HG02943 (cell line): Measurements from ENCODE around the gene MADD.

ENCODE experiments used
- ATAC-seq: cut with Tn5 transposase; IDR thresholded peaks from one replicate; pipeline ENCODE4 v1.9.1; 2021; ENCODE audit warnings: mild to moderate bottlenecking, low read depth, moderate library complexity; ENCODE audit not compliant: unreplicated experiment

The MADD gene

DNA sequence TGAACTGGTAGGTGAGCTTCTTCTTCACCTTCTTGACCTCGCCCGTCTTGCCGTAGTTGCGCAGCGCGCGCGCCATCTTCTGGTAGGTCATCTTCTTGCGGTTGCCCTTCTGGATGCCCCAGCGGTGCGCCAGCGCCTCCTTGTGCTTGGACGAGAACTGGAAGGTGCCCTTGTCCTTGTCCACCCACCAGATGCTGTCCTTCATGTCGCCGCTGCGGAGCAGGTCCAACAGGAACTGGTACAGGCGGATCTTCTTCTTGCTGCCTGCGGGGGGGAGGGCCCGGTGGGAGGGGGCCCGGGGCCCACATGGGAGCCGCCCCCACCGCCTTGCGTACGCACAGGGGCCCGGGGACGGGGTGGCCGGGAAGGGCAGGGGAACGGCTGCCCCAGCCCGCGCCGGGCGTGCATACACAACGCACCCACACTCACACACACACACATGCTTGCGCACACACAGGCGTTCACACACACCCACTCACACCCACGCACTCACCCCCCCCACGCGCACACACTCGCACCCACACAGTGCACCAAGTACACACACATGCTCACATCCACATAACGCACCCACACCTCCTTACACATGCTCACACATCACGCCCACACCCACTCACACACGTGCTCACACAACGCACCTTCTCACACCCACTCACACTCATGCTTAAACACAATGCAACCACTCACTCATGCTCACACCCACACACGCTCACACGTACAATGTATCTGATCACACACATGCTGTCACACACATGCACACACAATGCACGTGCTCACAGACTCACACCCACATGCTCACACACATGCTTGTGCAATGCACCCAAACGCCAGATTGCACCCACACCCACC, 85.6 kb downstream of the MADD start:
- no peak for ATAC-seq

DNA sequence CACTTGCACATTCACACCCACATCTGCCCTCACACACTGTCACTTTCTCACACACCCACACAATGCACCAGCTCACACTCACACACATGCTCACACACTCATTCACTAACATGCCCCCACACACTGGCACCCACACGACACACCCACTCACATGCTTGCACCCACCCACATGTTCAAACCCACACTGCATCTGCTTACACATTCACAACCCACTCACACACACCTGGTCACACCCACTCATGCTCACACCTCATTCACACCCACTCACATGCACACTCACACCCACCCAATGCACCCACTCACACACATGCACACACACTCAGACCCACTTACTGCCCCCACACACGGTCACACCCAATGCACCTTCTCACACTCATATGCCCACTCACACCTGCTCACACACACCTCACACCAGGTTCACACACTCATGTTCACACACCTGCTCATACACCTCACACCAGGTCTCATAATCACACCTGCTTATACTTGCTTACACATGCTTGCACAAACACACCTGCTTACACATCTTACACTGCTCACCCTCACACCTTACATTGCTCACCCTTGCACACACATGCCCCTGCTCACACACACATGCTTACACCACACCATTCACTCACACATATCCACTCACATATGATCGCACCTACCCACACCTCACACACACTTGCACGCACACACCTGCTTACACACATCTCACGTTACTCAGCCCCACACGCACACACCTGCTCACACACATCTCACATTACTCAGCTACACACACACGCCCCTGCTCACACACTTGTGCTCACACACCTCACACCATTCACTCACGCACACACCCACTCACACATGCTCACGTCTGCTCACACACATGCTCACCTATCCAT, 86.4 kb downstream of the MADD start:
- no peak for ATAC-seq

DNA sequence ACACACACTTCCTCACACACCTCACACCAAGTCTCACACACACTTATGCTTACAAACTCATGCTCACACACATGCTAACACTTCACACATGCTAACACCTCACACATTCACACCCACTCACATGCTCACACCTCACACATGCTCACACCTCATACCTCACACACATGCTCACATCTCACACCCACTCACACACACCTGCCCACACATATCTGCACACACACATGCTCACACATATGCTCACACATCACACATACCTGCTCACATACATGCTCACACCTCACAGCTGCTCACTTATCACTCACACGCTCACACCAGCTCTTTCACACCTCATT, 87.0 kb downstream of the MADD start:
- no peak for ATAC-seq

DNA sequence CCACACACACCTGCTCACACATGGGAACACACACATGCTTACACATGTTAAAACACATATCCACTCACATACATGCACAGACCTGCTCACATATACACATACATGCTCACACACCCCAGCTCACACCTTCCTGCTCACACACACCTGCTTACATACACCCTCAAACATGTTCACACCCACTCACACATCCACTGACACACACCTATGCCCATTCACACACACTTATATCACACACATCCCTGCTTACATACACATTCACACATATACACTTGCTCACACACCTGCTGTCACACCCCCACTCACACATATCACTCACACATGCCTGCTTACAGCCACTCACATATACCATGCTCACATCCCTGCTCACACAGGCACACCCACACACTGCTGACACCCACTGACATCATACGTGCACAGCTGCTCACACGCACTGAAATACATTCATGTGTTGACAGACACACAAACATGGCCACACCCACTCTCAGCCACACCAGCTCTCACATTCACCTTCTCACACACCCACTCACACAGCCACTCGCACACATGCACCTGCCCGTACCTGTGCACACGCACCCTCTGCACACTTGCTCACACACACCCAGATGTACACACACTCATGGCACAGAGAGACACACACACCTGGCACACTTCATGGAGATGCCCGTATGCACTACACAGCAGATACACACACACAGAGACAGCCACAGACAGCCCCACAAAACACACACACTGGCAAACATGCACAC, 88.2 kb downstream of the MADD start:
- ATAC-seq = no peak

DNA sequence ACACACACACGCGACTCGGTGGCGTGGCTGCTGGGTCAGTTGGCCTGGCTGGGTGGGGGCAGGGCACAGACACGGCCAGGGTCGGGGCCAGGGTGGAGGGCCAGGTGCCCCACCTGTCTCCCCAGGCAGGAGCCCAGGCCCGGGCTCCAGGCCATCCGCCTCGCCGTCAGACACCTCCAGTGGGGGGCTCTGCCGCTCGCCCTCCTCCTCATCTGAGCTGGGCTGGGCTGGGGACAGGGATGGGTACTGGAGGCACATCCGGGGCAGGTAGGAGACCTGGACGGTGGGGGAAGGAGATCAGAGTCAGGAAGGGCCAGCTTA, 88.8 kb downstream of the MADD start:
- no peak for ATAC-seq

DNA sequence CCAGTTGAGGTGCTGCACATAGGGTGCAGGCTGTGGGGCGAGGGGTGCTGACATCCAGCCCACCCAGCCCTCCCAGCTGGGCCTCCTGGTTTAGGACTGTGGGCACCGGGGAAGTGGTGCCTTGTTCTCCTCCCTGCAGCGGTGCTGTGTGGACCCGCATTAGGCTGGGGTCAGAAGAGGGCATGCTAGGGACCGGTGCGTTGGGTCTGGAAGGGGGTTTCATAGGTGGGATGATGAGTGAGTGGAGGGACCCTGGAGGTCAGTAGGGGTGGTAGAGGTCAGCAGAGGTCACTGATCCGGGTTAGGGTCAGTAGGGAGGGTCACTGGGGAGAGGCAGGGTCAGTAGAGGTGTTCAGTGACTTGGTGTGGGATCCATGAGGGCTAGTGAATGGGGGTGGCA, 89.2 kb downstream of the MADD start:
- ATAC-seq = no peak

DNA sequence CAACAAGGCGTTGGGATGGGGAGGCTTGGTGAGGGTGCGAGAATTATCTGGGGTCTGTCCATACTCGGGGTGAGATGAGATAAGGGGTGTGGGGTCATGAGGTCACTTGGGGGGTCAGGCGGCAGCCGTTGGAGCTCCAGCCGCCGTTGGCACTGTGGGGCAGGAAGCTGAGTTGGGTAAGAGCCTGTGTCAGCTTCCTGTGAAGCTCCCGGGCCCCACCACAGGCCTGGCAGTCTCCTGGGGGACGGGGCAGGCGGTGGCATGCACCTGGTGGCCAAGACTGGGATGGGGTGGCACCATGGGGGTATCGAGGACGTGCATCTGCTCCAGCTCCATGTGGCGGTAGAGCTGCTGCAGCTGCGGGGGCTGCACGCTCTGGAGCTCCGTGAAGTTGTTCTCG, 89.7 kb downstream of the MADD start:
- no peak for ATAC-seq

DNA sequence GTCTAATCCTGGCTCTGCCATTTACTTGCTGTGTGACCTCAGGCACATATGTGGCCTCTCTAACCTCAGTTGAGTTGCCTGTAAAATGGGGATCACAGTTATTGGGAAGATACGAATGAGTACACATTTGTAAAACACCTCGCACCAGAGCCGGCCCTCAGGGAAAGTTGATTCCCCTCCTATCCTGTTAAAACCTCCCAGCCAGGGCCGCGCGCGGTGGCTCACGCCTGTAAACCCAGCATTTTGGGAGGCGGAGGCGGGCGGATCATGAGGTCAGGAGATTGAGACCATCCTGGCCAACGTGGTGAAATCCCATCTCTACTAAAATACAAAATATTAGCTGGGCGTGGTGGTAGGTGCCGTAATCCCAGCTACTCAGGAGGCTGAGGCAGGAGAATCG, 90.4 kb downstream of the MADD start:
- ATAC-seq = no peak

DNA sequence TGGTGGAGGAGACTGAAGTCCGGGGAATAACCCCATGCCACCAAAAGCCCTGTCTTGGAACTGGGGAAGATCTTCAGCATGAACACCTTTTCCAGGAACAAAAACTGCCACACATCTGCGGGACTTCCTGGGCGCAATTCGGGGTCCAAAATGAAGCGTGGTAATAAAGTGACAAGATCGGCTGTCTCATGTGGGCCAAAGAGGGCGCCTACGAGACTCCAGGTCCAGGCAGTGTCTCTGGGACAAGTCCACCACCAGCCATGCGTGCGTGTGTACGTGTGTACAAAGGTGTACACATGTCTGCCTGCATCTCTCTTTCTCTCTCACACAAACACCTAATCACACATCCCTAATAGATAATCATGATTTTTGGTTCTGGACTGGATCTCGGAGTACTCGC, 91.5 kb downstream of the MADD start:
- ATAC-seq = no peak

DNA sequence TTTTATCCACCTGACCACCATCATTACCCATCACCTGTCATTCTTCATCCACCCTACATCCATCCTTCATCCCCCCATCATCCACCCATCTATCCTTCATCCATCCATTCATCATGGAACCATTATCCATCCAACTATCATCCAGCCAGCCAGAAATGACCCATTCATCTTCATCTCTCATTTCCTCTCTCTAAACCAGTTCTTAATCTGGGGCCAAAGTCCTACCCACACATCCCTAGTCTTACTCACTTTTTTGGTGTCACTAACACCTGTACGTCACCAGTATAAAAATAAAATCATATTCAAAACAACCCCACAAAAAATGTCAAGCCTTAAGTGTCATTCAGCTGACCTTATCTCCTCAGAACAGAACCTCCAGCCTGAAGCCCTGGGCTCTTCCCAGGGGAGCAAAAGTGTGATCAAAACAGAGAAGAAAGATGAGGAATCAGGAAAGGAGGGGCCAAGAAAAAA, 96.1 kb downstream of the MADD start:
- ATAC-seq = no peak

DNA sequence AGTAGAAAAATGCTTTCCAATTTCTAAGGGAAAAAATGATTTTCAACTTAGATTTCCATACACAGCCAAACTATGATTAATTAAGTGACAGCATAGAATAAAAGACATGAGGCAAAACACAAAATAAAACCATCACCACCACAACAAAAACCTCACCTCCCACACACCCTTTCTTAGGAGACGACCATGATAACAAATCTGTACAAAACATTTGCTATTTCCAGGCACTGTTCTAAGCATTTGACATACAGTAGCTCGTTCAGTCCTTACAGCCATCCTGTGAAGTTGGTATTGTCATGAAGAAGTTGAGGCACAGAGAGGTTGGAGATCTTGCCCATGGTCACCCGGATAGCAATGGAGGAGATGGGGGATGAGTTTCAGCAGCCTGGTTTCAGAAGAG, 99.7 kb downstream of the MADD start:
- ATAC-seq = no peak

DNA sequence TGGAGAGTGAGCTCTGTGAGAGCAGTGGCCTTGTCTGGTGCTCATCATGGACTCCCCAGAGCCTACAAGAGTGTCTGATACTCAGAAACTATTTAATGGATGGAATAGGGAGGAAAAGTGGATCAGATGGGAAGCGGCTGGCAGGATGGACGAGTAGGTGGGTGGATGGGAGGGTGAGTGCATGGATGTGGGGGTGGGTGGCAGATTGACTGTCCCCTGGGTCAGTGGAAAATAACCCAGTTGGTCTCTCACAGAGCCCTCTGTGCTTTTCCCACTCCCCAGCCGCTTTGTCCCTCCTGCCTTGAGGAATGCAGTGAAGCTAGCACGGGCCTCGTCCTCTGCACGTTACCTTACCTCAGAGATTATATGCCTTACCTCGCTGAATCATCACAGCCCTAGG, 102.5 kb downstream of the MADD start:
- no peak for ATAC-seq

DNA sequence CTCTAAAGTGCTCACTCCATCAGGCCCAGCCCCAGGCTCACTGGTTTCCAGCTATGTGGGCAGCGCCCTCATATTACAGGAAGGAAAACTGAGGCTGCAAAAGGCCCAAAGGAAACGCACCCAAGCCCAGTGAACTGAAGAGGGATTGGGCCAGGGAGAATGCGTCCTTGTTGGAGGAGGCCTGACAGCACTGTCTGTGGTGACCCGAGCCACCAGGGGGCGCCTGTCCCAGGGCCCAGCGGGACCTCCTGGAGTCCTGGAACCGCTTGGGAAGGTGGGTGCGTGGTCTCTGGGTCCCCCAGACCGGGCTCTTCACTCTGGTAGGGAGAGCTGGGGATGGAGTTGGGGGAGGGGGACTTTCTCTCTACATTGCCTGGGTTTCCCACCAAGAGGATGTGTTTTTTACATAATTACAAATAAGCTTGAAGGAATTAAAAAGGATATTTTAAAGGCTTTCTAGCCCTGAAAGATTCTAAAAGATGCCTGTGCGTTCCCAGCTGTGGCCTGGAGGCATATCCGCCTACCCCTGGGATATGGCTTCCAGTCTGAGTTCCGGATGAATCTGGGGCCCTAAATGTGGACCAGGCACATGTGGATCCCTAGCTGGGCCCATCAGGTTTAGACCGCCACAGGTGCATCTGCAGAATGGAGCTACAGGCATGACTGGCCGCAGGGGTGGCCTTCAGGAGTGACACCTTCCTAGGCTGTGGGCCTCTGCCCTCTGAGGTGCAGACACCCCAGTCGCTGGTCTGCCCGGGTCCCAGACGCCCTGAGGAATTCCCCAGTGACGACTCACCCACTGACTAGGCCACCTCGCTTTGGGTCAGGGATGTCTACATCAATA, 104.2 kb downstream of the MADD start:
- ATAC-seq = no peak

DNA sequence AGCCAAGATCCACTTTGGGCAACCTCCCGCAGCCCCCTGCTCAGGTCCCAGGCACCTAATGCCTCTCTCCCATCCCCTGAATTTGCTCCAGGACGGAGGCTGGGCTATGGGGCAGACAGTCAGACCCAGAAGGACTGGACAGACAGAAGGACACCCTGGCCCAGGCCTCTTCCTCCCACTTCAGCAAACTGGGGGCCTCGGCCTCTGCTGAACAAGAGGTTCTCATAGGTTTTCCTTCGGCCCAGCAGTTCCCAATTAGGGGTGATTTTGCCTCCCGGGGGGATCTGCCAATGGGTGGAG, 104.7 kb downstream of the MADD start:
- ATAC-seq = no peak

DNA sequence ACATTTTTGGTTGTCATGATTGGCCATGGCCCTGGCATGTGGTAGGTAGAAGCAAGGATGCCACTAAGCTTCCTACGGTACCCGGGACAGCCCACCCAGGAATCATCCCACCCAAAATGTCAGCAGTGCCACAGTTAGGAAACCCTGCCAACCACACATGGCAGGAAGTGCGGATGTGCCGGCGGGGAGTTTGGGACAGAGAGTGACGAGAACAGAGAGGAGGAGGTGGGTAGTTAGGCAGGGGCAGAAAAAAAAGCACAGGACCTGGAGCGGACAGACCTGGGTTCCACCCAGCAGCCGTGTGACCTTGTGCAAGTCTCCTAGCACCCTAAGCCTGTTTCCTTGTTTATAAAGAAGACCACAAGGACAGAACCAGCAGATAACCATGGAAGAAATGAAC, 105.1 kb downstream of the MADD start:
- no peak for ATAC-seq

DNA sequence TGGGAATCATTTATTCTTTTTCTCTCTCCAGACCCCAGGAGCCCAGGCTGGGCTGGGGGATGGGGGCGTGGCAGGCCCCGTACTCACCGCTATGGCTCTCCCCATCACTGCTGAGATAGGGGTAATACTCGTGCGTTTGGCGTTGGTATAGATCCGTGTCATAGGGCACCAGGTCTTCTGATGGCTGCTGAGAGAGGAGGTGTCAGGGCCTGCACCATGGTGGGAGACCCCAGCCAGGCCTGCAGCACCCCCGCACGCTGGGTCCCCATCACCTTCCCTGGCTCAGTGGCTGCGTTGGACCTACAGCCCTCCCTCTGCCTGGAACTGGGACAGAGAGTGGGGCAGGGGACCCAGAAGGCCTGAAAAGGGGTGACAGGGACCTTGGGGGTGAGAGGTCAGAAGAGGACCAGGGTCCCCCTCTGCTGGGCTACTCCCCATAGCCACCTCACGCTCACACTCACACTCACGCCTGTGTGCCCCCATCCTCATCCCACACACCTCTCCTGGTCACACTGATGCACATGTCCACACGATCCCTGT, 105.7 kb downstream of the MADD start:
- no peak for ATAC-seq

DNA sequence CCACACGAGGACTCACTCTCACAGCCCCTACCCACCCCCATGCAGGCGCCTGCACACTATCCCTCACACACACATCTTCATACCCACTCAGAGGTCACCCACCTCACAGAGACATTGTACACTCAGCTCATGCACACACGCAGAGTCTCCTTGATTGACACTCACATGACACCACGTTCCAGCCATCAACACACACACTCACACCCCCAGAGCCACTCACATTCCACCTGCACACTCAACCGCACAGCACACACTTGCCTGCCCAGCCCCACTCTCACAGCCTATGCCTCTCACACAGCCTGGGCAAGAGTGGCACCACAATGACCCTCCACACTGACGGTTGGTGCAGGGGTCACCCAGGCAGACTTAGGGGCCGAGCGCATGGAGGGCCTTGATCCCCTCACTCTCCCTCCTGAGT, 106.2 kb downstream of the MADD start:
- ATAC-seq = no peak

DNA sequence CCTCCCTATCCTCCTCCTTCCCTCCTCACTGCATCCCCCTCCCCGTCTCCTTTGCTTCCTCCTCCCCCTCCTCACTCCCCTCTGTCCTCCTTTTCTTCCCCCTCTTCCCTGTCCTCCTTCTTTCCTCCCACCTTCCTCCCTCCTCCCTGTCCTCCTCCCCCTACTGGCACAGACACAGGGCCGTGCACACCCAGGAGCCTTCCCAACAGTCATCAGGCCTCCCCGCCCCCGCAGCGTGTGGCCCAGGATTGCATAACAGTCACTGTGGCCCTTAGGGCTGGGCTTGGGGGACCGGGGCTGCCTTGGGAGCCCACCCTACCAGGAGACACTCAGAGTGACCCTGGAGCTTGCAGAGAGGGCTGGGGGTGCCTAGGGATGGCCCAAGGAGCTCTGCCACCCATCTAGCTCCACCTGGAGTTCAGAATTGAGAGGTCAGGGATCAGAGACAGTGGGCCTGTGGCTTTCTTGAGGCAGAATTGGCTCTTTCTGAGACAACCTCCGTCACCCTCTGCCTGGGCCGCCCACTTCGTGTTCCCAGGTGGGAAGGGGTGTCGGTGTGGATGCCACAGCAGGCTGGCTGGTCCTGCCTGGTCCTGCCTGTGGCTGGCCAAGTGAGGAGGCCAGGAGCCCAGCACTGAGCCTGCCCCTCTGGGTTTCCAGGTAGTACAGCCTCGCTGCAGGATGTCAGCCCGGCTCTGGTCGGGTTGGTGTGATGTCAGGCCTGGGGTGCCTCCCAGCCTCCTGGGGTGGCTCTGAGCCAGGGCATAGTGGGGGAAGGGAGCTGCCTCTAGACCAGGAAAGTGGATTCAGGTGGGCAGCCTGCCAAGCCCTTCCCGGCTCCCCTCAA, 106.8 kb downstream of the MADD start:
- no peak for ATAC-seq

DNA sequence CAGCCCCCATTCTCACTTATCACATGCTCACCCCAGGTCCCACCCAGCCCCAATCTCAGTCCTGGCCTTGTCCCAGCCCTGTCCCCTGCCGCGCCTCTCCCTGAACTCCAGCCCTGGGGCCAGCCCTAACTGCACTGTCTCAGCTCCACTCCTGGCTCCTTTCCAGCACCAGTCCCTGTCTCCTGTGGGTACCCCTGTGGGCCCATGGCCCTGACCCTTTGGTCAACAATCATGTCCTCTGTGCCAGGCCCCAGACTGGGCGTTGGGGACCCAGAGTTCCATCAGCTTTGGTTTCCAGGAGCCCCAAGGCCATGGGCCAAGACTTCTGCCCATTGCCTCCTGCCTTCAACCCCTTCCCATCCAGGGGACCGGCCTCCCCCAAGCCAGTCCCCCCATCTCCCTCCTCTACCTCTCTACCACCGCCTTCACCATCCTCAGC, 107.7 kb downstream of the MADD start:
- no peak for ATAC-seq
